IPS-15b (cell line): ENCODE results near the gene TMBIM4.

Source experiments
- H3K27me3 ChIP-seq: one replicate; pipeline ENCODE4 v1.6.1; 2013; ENCODE audit warnings: low read length; ENCODE audit not compliant: control insufficient read depth, insufficient read depth
- H3K36me3 ChIP-seq: one replicate; pipeline ENCODE4 v1.6.1; 2013; ENCODE audit warnings: low read length; ENCODE audit not compliant: control insufficient read depth, insufficient read depth
- H3K4me1 ChIP-seq: one replicate; pipeline ENCODE4 v1.6.1; 2013; ENCODE audit warnings: mild to moderate bottlenecking, low read length; ENCODE audit not compliant: control insufficient read depth, insufficient read depth
- H3K4me3 ChIP-seq: one replicate; pipeline ENCODE4 v1.5.1; 2013; ENCODE audit warnings: low read depth, low read length
- H3K9ac ChIP-seq: one replicate; pipeline ENCODE4 v1.6.1; 2013; ENCODE audit warnings: low read depth, mild to moderate bottlenecking, low read length
- H3K9me3 ChIP-seq: one replicate; pipeline ENCODE4 v1.6.1; 2013; ENCODE audit warnings: mild to moderate bottlenecking, low read length; ENCODE audit not compliant: control insufficient read depth, insufficient read depth

TMBIM4 gene

GRCh38 chr12:66131067-66131688 is 38.6 kb downstream of the TMBIM4 start:
- H3K27me3 ChIP-seq: no peaks in the 10 kb centered on the region
- H3K9ac ChIP-seq: peak overlapping the region; percentile 84
- peaks cover 8% of the 10 kb centered on the region for H3K36me3 ChIP-seq
- H3K9me3 ChIP-seq: no peaks in the 10 kb centered on the region
- H3K4me3 ChIP-seq: peak overlapping the region; percentile 98
- H3K4me1 ChIP-seq: no peaks in the 10 kb centered on the region

- H3K4me1 ChIP-seq: no peaks in the 10 kb centered on the region
- H3K4me3 ChIP-seq: peak within 1 kb of the TSS; percentile 98
- peak within 1 kb of the TSS; percentile 84 for H3K9ac ChIP-seq
- peaks cover 8% of the 10 kb centered on the region for H3K36me3 ChIP-seq
- no peaks in the 10 kb centered on the region for H3K27me3 ChIP-seq
- no peaks in the 10 kb centered on the region for H3K9me3 ChIP-seq
These were observed 39.3 kb downstream of the TMBIM4 start, which contains the start of gene LLPH for GRCh38 chr12:66130267-66131066. Gene LLPH, minus strand, starts transcription at chr12:66130750. Its CDS starts 1,644 bp downstream, at chr12:66129106.

GRCh38 chr12:66129934-66130266 is 39.9 kb downstream of the TMBIM4 start:
- no peaks in the 10 kb centered on the region for H3K9me3 ChIP-seq
- peak overlapping the region; percentile 98 for H3K4me3 ChIP-seq
- H3K27me3 ChIP-seq: no peaks in the 10 kb centered on the region
- peak overlapping the region; percentile 84 for H3K9ac ChIP-seq
- peaks cover 8% of the 10 kb centered on the region for H3K36me3 ChIP-seq
- H3K4me1 ChIP-seq: no peaks in the 10 kb centered on the region

GRCh38 chr12:66127650-66128049 is 42.1 kb downstream of the TMBIM4 start:
- Histone ChIP-seq H3K9me3 (no peaks in the 10 kb centered on the region), H3K9ac (no peak overlapping the region), H3K27me3 (no peaks in the 10 kb centered on the region), H3K4me3 (no peak overlapping the region), H3K4me1 (no peaks in the 10 kb centered on the region), H3K36me3 (peaks cover 10% of the 10 kb centered on the region)

GRCh38 chr12:66120477-66120876 is 49.3 kb downstream of the TMBIM4 start:
- Histone ChIP-seq H3K4me1 (no peaks in the 10 kb centered on the region), H3K4me3 (no peak overlapping the region), H3K36me3 (peaks cover 3% of the 10 kb centered on the region)

GRCh38 chr12:66119870-66120241 is 49.9 kb downstream of the TMBIM4 start:
- H3K36me3 ChIP-seq: peaks cover 3% of the 10 kb centered on the region
- H3K27me3 ChIP-seq: no peaks in the 10 kb centered on the region
- no peaks in the 10 kb centered on the region for H3K4me1 ChIP-seq
- no peaks in the 10 kb centered on the region for H3K9me3 ChIP-seq
- H3K4me3 ChIP-seq: no peak overlapping the region
- H3K9ac ChIP-seq: no peak overlapping the region

More at GRCh38 chr12:66120477-66120876, 49.3 kb downstream of the TMBIM4 start:
- Histone ChIP-seq H3K9me3 (no peaks in the 10 kb centered on the region), H3K27me3 (no peaks in the 10 kb centered on the region), H3K9ac (no peak overlapping the region)

GRCh38 chr12:66119229-66119869 is 50.4 kb downstream of the TMBIM4 start:
- Histone ChIP-seq H3K36me3 (peaks cover 3% of the 10 kb centered on the region), H3K9ac (no peak overlapping the region), H3K4me3 (no peak overlapping the region), H3K27me3 (no peaks in the 10 kb centered on the region), H3K9me3 (no peaks in the 10 kb centered on the region), H3K4me1 (no peaks in the 10 kb centered on the region)

- H3K27me3 ChIP-seq: no peaks in the 10 kb centered on the region
- no peaks in the 10 kb centered on the region for H3K9me3 ChIP-seq
- peaks cover 1% of the 10 kb centered on the region for H3K36me3 ChIP-seq
- H3K4me1 ChIP-seq: no peaks in the 10 kb centered on the region
- H3K9ac ChIP-seq: no peak overlapping the region
- H3K4me3 ChIP-seq: no peak overlapping the region
These were observed 51.4 kb downstream of the TMBIM4 start for GRCh38 chr12:66118240-66118891.

GRCh38 chr12:66117242-66117641 is 52.6 kb downstream of the TMBIM4 start:
- Histone ChIP-seq H3K4me3 (no peak overlapping the region), H3K4me1 (no peaks in the 10 kb centered on the region), H3K9ac (no peak overlapping the region), H3K9me3 (no peaks in the 10 kb centered on the region), H3K36me3 (no peaks in the 10 kb centered on the region), H3K27me3 (no peaks in the 10 kb centered on the region)

GRCh38 chr12:66115071-66115600 is 54.7 kb downstream of the TMBIM4 start:
- Histone ChIP-seq H3K9ac (no peak overlapping the region), H3K9me3 (no peaks in the 10 kb centered on the region), H3K36me3 (no peaks in the 10 kb centered on the region), H3K27me3 (no peaks in the 10 kb centered on the region), H3K4me3 (no peak overlapping the region), H3K4me1 (no peaks in the 10 kb centered on the region)

- no peaks in the 10 kb centered on the region for H3K27me3 ChIP-seq
- peaks cover 4% of the 10 kb centered on the region for H3K4me1 ChIP-seq
- H3K9ac ChIP-seq: no peak overlapping the region
- no peaks in the 10 kb centered on the region for H3K36me3 ChIP-seq
- no peaks in the 10 kb centered on the region for H3K9me3 ChIP-seq
- no peak overlapping the region for H3K4me3 ChIP-seq
These were observed 56.3 kb downstream of the TMBIM4 start for GRCh38 chr12:66113471-66113870.
